ENCODE results near the gene COX4I1. TPM values are rescaled to one million over a fixed set of nuclear protein-coding genes. Genes with fewer than 3 reads are reported as not detected.

The COX4I1 gene
- polyA plus RNA-seq, 1 experiment, result 828 TPM

DNA sequence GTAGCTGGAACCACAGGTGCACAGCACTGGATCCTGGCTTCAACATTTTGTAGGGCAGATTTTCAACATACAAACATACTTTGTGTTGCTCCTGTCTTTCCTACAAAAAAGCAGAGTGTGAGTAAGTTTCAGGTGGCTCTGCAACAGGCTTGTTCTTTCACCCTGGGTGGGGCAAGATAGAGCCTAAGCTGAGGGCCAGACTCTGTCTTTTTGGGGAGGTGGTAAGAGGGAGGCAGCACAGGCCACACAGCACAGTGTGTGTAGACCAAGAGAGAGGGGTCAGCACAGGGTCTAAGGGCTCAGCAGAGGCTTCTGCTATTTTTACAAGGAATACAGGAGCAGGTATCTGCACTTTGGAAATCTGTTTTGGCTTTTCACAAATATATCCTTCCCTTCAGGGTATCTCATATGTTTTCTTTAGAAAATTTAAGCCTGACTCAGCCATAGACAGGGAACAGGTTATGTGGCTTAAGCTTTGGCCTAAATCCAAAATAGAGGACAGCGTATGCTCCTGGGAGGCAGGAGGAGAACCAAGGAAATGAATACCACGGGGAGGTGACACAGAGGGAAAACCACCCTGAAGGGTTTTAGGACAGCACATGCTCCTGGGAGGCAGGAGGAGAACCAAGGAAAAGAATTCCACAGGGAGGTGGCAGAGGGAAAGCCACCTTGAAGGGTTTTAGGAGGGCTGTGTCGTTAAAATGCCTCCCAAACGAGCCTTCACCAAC lies 21.7 kb upstream of the COX4I1 start:
- CTCF ChIA-PET, result no interaction called here
- POLR2A ChIA-PET, result no interaction called here

DNA sequence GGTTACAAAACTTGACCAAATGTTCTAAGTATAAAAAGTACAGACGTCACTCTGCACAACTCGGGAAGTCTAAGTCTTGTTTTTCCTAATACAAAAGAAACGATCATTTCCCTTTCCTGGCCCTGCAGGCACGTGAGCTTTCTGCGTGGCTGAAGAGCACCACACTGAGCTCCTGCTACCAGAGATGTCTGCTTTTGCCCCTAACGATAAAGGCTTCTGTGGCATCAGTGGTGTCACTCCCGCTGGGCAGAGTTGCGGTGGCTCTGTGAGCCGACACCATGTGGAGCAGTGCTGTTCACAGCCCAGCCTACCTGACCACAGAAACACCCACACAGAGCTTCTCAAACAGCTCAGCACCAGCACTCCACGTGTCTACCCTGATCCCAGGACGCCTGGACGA lies 20.6 kb upstream of the COX4I1 start:
- Histone ChIP-seq H3K27ac (ENCODE audit: low read depth, low read length) (no peak overlapping the region), H3K9me3 (ENCODE audit: control insufficient read depth, insufficient read depth, low read length) (no peaks in the 10 kb centered on the region; the same call in 1 of the 2 replicates), H3K27me3 (ENCODE audit: control insufficient read depth, insufficient read depth, low read length) (no peaks in the 10 kb centered on the region), H3K4me3 (ENCODE audit: low read depth, low read length) (no peak overlapping the region)
- TF ChIP-seq, protein P1, sequence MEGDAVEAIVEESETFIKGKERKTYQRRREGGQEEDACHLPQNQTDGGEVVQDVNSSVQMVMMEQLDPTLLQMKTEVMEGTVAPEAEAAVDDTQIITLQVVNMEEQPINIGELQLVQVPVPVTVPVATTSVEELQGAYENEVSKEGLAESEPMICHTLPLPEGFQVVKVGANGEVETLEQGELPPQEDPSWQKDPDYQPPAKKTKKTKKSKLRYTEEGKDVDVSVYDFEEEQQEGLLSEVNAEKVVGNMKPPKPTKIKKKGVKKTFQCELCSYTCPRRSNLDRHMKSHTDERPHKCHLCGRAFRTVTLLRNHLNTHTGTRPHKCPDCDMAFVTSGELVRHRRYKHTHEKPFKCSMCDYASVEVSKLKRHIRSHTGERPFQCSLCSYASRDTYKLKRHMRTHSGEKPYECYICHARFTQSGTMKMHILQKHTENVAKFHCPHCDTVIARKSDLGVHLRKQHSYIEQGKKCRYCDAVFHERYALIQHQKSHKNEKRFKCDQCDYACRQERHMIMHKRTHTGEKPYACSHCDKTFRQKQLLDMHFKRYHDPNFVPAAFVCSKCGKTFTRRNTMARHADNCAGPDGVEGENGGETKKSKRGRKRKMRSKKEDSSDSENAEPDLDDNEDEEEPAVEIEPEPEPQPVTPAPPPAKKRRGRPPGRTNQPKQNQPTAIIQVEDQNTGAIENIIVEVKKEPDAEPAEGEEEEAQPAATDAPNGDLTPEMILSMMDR (IDR thresholded peaks at IDR 0.05; ENCODE audit: low read depth, low read length), result no peak
- no peak for DNase-seq (ENCODE audit: low read depth, low spot score)
- POLR2A ChIA-PET, result no interaction called here
- CTCF ChIA-PET, result no interaction called here

More for the DNA sequence above, 21.7 kb upstream of the COX4I1 start:
- no peaks in the 10 kb centered on the region; the same call in 1 of the 2 replicates for H3K9me3 ChIP-seq (ENCODE audit: control insufficient read depth, insufficient read depth, low read length)
- no peak overlapping the region for H3K4me3 ChIP-seq (ENCODE audit: low read depth, low read length)
- H3K27ac ChIP-seq (ENCODE audit: low read depth, low read length), result peak overlapping the region; percentile 31
- H3K27me3 ChIP-seq (ENCODE audit: control insufficient read depth, insufficient read depth, low read length), result no peaks in the 10 kb centered on the region
- no peak for DNase-seq (ENCODE audit: low read depth, low spot score)
- TF ChIP-seq, protein P1 (IDR thresholded peaks at IDR 0.05; ENCODE audit: low read depth, low read length), result no peak

DNA sequence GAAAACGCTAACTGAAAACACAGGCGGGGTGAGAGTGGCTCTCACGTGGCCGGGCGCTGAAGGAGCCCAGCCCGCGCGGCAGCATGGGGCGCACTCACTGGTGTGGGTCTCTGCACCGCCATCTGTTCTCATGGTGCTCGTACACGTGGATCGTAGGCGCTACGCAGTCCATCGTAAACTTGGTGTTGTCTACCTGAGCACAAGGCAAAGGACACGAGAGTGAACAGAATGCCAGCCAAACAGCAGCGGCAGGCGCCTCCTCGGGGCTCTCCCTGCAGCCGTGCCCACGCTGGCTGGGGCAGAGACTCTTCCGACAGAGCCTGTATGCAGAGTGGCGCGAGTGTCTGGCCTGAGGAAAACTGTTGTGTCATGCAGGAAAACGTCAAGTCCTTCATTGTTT lies 19.2 kb upstream of the COX4I1 start:
- DNase-seq (ENCODE audit: low read depth, low spot score), result no peak
- ChIA-PET POLR2A (no interaction called here), CTCF (no interaction called here)
- no peak overlapping the region for H3K27ac ChIP-seq (ENCODE audit: low read depth, low read length)
- H3K27me3 ChIP-seq (ENCODE audit: control insufficient read depth, insufficient read depth, low read length), result no peaks in the 10 kb centered on the region
- H3K4me3 ChIP-seq (ENCODE audit: low read depth, low read length), result no peak overlapping the region
- no peaks in the 10 kb centered on the region; the same call in 1 of the 2 replicates for H3K9me3 ChIP-seq (ENCODE audit: control insufficient read depth, insufficient read depth, low read length)
- TF ChIP-seq, protein P1 (IDR thresholded peaks at IDR 0.05; ENCODE audit: low read depth, low read length), result no peak

DNA sequence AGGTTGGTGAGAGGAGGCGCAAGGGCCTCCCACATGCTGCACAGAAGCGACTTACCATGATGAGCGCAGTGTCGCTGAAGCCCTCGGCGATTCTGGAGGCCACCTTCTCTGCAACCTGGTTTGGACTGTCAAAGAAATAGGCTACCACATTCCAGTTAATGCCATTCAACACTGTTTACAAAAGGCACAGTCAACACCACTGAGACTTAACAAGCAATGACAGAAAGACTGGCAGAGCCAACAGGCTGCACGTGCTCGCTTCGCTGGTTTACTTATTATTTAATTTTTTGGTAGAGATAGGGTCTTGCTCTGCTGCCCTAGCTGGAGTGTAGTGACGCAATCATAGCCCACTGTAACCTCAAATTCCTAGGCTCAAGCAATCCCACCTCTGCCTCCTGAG lies 18.3 kb upstream of the COX4I1 start:
- H3K27me3 ChIP-seq (ENCODE audit: control insufficient read depth, insufficient read depth, low read length), result no peaks in the 10 kb centered on the region
- CTCF ChIA-PET, result no interaction called here
- H3K27ac ChIP-seq (ENCODE audit: low read depth, low read length), result no peak overlapping the region
- POLR2A ChIA-PET, result no interaction called here
- no peak for DNase-seq (ENCODE audit: low read depth, low spot score)
- no peaks in the 10 kb centered on the region; the same call in 1 of the 2 replicates for H3K9me3 ChIP-seq (ENCODE audit: control insufficient read depth, insufficient read depth, low read length)
- TF ChIP-seq, protein P1 (IDR thresholded peaks at IDR 0.05; ENCODE audit: low read depth, low read length), result no peak
- H3K4me3 ChIP-seq (ENCODE audit: low read depth, low read length), result no peak overlapping the region

DNA sequence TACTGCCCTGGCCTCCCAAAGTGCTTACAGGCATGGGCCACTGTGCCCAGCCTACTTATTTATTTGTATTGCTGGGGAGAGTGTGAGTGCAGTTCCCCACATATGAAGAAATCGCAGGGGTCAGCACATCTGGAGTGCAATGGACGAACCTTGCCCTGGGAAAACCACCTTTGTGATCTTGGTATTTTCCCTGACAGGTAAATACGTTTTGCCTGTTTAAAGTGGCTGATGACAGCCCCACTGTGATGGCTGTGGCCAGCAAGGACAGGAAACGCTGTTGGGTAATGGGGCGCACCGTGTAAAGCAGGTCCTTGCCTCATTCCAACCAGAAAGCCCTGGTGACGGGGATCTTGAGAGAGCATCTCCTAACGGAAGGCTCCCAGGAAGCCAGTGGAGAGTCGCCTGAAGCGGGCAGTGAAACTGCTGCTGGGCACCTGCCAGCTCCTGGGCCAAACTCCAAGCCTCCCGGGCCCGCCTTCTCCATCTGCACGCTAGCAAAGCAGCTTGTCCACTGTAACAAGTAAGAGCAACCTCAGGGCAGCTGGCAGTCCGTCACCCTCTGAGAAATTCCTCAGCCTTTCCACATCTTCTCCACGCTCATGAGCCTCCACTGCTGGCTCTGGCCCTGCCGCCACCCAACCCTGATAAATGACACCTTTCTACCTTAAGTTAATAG lies 17.7 kb upstream of the COX4I1 start:
- Histone ChIP-seq H3K27me3 (ENCODE audit: control insufficient read depth, insufficient read depth, low read length) (no peaks in the 10 kb centered on the region), H3K9me3 (ENCODE audit: control insufficient read depth, insufficient read depth, low read length) (no peaks in the 10 kb centered on the region; the same call in 1 of the 2 replicates), H3K4me3 (ENCODE audit: low read depth, low read length) (no peak overlapping the region), H3K27ac (ENCODE audit: low read depth, low read length) (no peak overlapping the region)
- POLR2A ChIA-PET, result interaction anchor here (0.6 kb wide), 1 partner anchor 160 kb away, joined by 3 read pairs; no protein-coding TSS in a partner anchor
- CTCF ChIA-PET, result no interaction called here
- TF ChIP-seq, protein P1 (IDR thresholded peaks at IDR 0.05; ENCODE audit: low read depth, low read length), result no peak
- no peak for DNase-seq (ENCODE audit: low read depth, low spot score)
